NB4 (cell line): ENCODE results near the gene ELK3.

ENCODE experiments used
- DNase-seq: peaks from one replicate; pipeline ENCODE4 v3.0.0; 2010; ENCODE audit warnings: low read depth
- H3K4me3 ChIP-seq: one replicate; pipeline ENCODE4 v1.5.1; 2011; ENCODE audit warnings: mild to moderate bottlenecking, low read depth, low read length, moderate library complexity
- CTCF ChIP-seq: IDR thresholded peaks from one replicate; pipeline ENCODE4 v1.5.1; 2012; ENCODE audit warnings: low read depth, low read length
- MAX ChIP-seq: IDR thresholded peaks from 2 replicates; pipeline ENCODE4 v1.6.1; 2011; ENCODE audit warnings: low read depth, low read length
- MYC ChIP-seq: IDR thresholded peaks from 2 replicates; pipeline ENCODE4 v1.6.1; 2011; ENCODE audit warnings: low read depth, low read length
- POLR2A ChIP-seq: IDR thresholded peaks from 2 replicates; pipeline ENCODE4 v1.6.1; 2011; ENCODE audit warnings: mild to moderate bottlenecking; ENCODE audit not compliant: insufficient read length; ENCODE audit errors: extremely low read depth

ELK3 gene

GRCh38 chr12:96170328-96170727 lies 23.8 kb upstream of the ELK3 start:
- no peak for DNase-seq
- no peak overlapping the region for H3K4me3 ChIP-seq
- TF ChIP-seq MYC (no peak), MAX (no peak), CTCF (no peak)

GRCh38 chr12:96170762-96171161 lies 23.4 kb upstream of the ELK3 start:
- TF ChIP-seq POLR2A = no peak
- TF ChIP-seq MYC = no peak
- TF ChIP-seq CTCF = no peak
- no peak for TF ChIP-seq MAX
- DNase-seq = no peak
- H3K4me3 ChIP-seq = no peak overlapping the region

- no peak overlapping the region for H3K4me3 ChIP-seq
- no peak for DNase-seq
- TF ChIP-seq POLR2A (no peak), MAX (no peak), CTCF (no peak), MYC (no peak)
Measured at GRCh38 chr12:96171905-96172304, 22.3 kb upstream of the ELK3 start.

- TF ChIP-seq CTCF (no peak), MAX (no peak), MYC (no peak), POLR2A (no peak)
Measured at GRCh38 chr12:96172981-96173380, 21.2 kb upstream of the ELK3 start.

GRCh38 chr12:96176575-96176974 lies 17.6 kb upstream of the ELK3 start:
- H3K4me3 ChIP-seq = no peak overlapping the region
- TF ChIP-seq MYC = no peak
- TF ChIP-seq POLR2A = no peak
- TF ChIP-seq CTCF = no peak
- no peak for TF ChIP-seq MAX
- no peak for DNase-seq

More at GRCh38 chr12:96172981-96173380, 21.2 kb upstream of the ELK3 start:
- no peak overlapping the region for H3K4me3 ChIP-seq
- no peak for DNase-seq

- no peak overlapping the region for H3K4me3 ChIP-seq
- TF ChIP-seq MYC (0 out of 2 replicates have a peak, but pooled peaks have one; percentile 9), MAX (no peak)
- peak; percentile 87 for DNase-seq
Measured at GRCh38 chr12:96177013-96177412, 17.2 kb upstream of the ELK3 start.
